SK-N-SH (cell line): ENCODE data around the gene MEGF8. TPM values are rescaled to one million over a fixed set of nuclear protein-coding genes. Genes with fewer than 3 reads are reported as not detected.
A peak's percentile ranks its signal among the peaks of the same experiment; 100 is the strongest.

Experiments
- CTCF ChIA-PET: fragments of 300-600, 350-600 bp; formaldehyde crosslinking; extraction: SDS; loops from one replicate; lab custom pipeline; 2021; lab: Yijun Ruan, JAX
- POLR2A ChIA-PET: fragments of 350-600 bp; sonication (Branson Sonifier 250); formaldehyde crosslinking; extraction: SDS; loops from one replicate; lab custom pipeline; 2020; ENCODE audit warnings: antibody characterized with exemption, inconsistent platforms; lab: Yijun Ruan, JAX
- DNase-seq: peaks from one replicate; pipeline ENCODE4 v3.0.0; 2012
- H2AFZ ChIP-seq: fragments of 200-600 bp; sonication (generic); 2 replicates; pipeline ENCODE4 v1.8.1; 2016; ENCODE audit warnings: antibody characterized with exemption, mild to moderate bottlenecking, low read depth
- H3F3A ChIP-seq: fragments of 200-600 bp; sonication (generic); replicated peaks from 2 replicates; pipeline ENCODE3; 2016; ENCODE audit warnings: antibody characterized with exemption, mild to moderate bottlenecking; ENCODE audit not compliant: insufficient read depth
- H3K27ac ChIP-seq, 2 experiments: fragments of 200-500 bp in 1 of 2; fragments of 200-600 bp in 1 of 2; sonication (Bioruptor generic) in 1 of 2; sonication (generic), shearing (Covaris generic) in 1 of 2; 2 replicates each; pipeline versions ENCODE4 v1.5.1 to v1.6.1; 2014 to 2016; ENCODE audit warnings: low read depth in 2 of 2, inconsistent platforms in 1 of 2, low read length in 1 of 2, mild to moderate bottlenecking in 1 of 2, mixed read lengths in 1 of 2
- H3K27me3 ChIP-seq: fragments of 200-600 bp; sonication (generic), shearing (Covaris generic); 2 replicates; pipeline ENCODE4 v1.6.1; 2016; ENCODE audit warnings: mixed run types; ENCODE audit not compliant: insufficient read depth
- H3K36me3 ChIP-seq, 2 experiments: fragments of 200-500 bp in 1 of 2; fragments of 200-600 bp in 1 of 2; sonication (Bioruptor generic) in 1 of 2; sonication (generic) in 1 of 2; replicated peaks in 1 of 2; 2 replicates each; pipeline versions ENCODE3 to v1.5.1; 2014 to 2016; ENCODE audit warnings: low read length in 1 of 2, mild to moderate bottlenecking in 1 of 2; ENCODE audit not compliant: insufficient read depth in 2 of 2, control insufficient read depth in 1 of 2
- H3K4me1 ChIP-seq, 2 experiments: fragments of 200-500 bp in 1 of 2; fragments of 200-600 bp in 1 of 2; sonication (Bioruptor generic) in 1 of 2; sonication (generic), shearing (Covaris generic) in 1 of 2; 2 replicates each; pipeline versions ENCODE4 v1.5.1 to v1.6.1; 2014 to 2016; ENCODE audit warnings: low read depth in 1 of 2, low read length in 1 of 2, mixed run types in 1 of 2; ENCODE audit not compliant: insufficient read depth in 2 of 2, control insufficient read depth in 1 of 2
- H3K4me2 ChIP-seq: fragments of 200-600 bp; sonication (generic), shearing (Covaris generic); 2 replicates; pipeline ENCODE4 v1.6.1; 2017; ENCODE audit warnings: mixed run types
- H3K4me3 ChIP-seq, 2 experiments: fragments of 200-500 bp in 1 of 2; fragments of 200-600 bp in 1 of 2; sonication (Bioruptor generic) in 1 of 2; sonication (generic), shearing (Covaris generic) in 1 of 2; 2 replicates each; pipeline versions ENCODE4 v1.5.1 to v1.8.1; 2014 to 2016; ENCODE audit warnings: low read depth in 2 of 2, inconsistent platforms in 1 of 2, low read length in 1 of 2, mild to moderate bottlenecking in 1 of 2, mixed read lengths in 1 of 2, moderate library complexity in 1 of 2
- H3K79me2 ChIP-seq: fragments of 200-600 bp; sonication (generic); 2 replicates; pipeline ENCODE4 v1.8.1; 2017; ENCODE audit warnings: mild to moderate bottlenecking; ENCODE audit not compliant: insufficient read depth
- H3K9ac ChIP-seq: fragments of 200-600 bp; sonication (generic); 2 replicates; pipeline ENCODE4 v1.6.1; 2017; ENCODE audit warnings: mixed run types
- H3K9me2 ChIP-seq: fragments of 200-600 bp; sonication (generic); 2 replicates; pipeline ENCODE4 v1.6.1; 2017; ENCODE audit warnings: mixed run types
- H3K9me3 ChIP-seq: fragments of 200-600 bp; sonication (generic); 2 replicates; pipeline ENCODE4 v1.6.1; 2017; ENCODE audit warnings: mixed run types, mild to moderate bottlenecking, moderate library complexity
- H4K20me1 ChIP-seq: fragments of 200-600 bp; sonication (generic); 2 replicates; pipeline ENCODE4 v1.6.1; 2017; ENCODE audit warnings: mild to moderate bottlenecking, mixed run types; ENCODE audit not compliant: insufficient read depth
- EZH2phosphoT487 ChIP-seq: fragments of 200-600 bp; sonication (generic); IDR thresholded peaks from 2 replicates; pipeline ENCODE4 v1.6.1; 2017; ENCODE audit warnings: low read depth, mixed run types, mild to moderate bottlenecking, antibody characterized with exemption, moderate library complexity, borderline replicate concordance
- FOSL2 ChIP-seq: IDR thresholded peaks from 2 replicates; pipeline ENCODE4 v1.4.0; 2012; ENCODE audit warnings: low read depth, mild to moderate bottlenecking, moderate library complexity, borderline replicate concordance
- FOXM1 ChIP-seq: IDR thresholded peaks from 2 replicates; pipeline ENCODE4 v1.4.0; 2012; ENCODE audit warnings: low read depth, mild to moderate bottlenecking
- GABPA ChIP-seq: IDR thresholded peaks from 2 replicates; pipeline ENCODE4 v1.4.0; 2012; ENCODE audit warnings: low read depth, mild to moderate bottlenecking
- JUND ChIP-seq: IDR thresholded peaks from 2 replicates; pipeline ENCODE4 v1.4.0; 2012
- MAX ChIP-seq: IDR thresholded peaks from 2 replicates; pipeline ENCODE4 v1.4.0; 2012; ENCODE audit warnings: low read depth
- NFIC ChIP-seq: IDR thresholded peaks from 2 replicates; pipeline ENCODE4 v1.4.0; 2012; ENCODE audit warnings: borderline replicate concordance
- NRF1 ChIP-seq: IDR thresholded peaks from 2 replicates; pipeline ENCODE4 v1.6.1; 2012; ENCODE audit warnings: low read depth, mild to moderate bottlenecking, low read length
- POLR2AphosphoS5 ChIP-seq: IDR thresholded peaks from 2 replicates; pipeline ENCODE4 v1.6.1; 2012; ENCODE audit warnings: low read depth, low read length
- RAD21 ChIP-seq: IDR thresholded peaks from 2 replicates; pipeline ENCODE4 v1.6.1; 2012; ENCODE audit warnings: mild to moderate bottlenecking, low read length
- RCOR1 ChIP-seq: fragments of 150-350 bp; IDR thresholded peaks from 2 replicates; pipeline ENCODE4 v1.6.1; 2017; ENCODE audit warnings: antibody characterized with exemption, low read length
- REST ChIP-seq: IDR thresholded peaks from 2 replicates; pipeline ENCODE4 v1.6.1; 2012; ENCODE audit warnings: mild to moderate bottlenecking, low read depth, low read length, moderate library complexity
- RFX5 ChIP-seq: IDR thresholded peaks from 2 replicates; pipeline ENCODE4 v1.6.1; 2012; ENCODE audit warnings: mild to moderate bottlenecking, improper control_type of control experiment, low read length
- TAF1 ChIP-seq: IDR thresholded peaks from 2 replicates; pipeline ENCODE4 v1.6.1; 2012; ENCODE audit warnings: low read depth, mild to moderate bottlenecking, low read length, moderate library complexity, borderline replicate concordance
- TCF12 ChIP-seq: IDR thresholded peaks from 2 replicates; pipeline ENCODE4 v1.4.0; 2012
- TEAD4 ChIP-seq: IDR thresholded peaks from 2 replicates; pipeline ENCODE4 v1.4.0; 2012; ENCODE audit warnings: mild to moderate bottlenecking, borderline replicate concordance; ENCODE audit not compliant: insufficient read depth
- ZBTB33 ChIP-seq: IDR thresholded peaks from 2 replicates; pipeline ENCODE4 v1.4.0; 2012; ENCODE audit warnings: low read depth, borderline replicate concordance
- WGBS: methylation state at CpG from one replicate; pipeline ENCODE4 v1.1.6; 2017; ENCODE audit warnings: low lambda C conversion rate; 5-methylcytosine and 5-hydroxymethylcytosine counted together
- polyA plus RNA-seq, 3 experiments: library from polyadenylated mRNA; depleted of rRNA; stranded (reverse); fragments of >200 nt; gene quantifications; 2 replicates each; pipeline ENCODE4 v1.2.3, GENCODE V29; 2012

Gene MEGF8
- polyA plus RNA-seq, 1 of the 3 experiments (the other 2 are of a cell fraction), result 19.1 TPM

- Histone ChIP-seq H3K4me1 (peaks cover 58 to 72% of the 10 kb centered on the region in 2 experiments), H4K20me1 (peaks cover 24% of the 10 kb centered on the region)
- WGBS, result 20% methylated on average over 7 of the region's 7 CpGs
Measured at GRCh38 chr19:42281827-42282762, 43.3 kb upstream of the MEGF8 start.

More at GRCh38 chr19:42281827-42282762, 43.3 kb upstream of the MEGF8 start:
- no peak overlapping the region for H2AFZ ChIP-seq
- peaks cover 0 to 4% of the 10 kb centered on the region in 2 experiments for H3K36me3 ChIP-seq
- POLR2A ChIA-PET, result interaction anchor here (0.7 to 1.0 kb wide), 2 partner anchors 27 to 38 kb away, joined by 3 to 5 read pairs; partner anchors contain the start of gene ERF
- peaks cover 64% of the 10 kb centered on the region for H3K79me2 ChIP-seq
- DNase-seq, result no peak
- peak overlapping the region; percentile 65 for H3K9ac ChIP-seq
- peak overlapping the region; percentile 93 to 96 for H3K27ac ChIP-seq
- no peak for TF ChIP-seq REST
- TF ChIP-seq NRF1, result no peak
- peak; percentile 44; the same call in 1 of the 2 replicates for TF ChIP-seq TCF12
- no peak for TF ChIP-seq ZBTB33
- no peak for TF ChIP-seq RFX5
- TF ChIP-seq EZH2phosphoT487, result no peak
- no peak for TF ChIP-seq GABPA
- TF ChIP-seq FOSL2, result peak; percentile 94; the same call in 1 of the 2 replicates
- TF ChIP-seq MAX, result peak; percentile 67
- peak; percentile 50 for TF ChIP-seq NFIC
- peak; percentile 38; the same call in 1 of the 2 replicates for TF ChIP-seq POLR2AphosphoS5
- TF ChIP-seq FOXM1, result no peak
- TF ChIP-seq RAD21, result no peak
- TF ChIP-seq TAF1, result peak; percentile 41; the same call in 1 of the 2 replicates
- TF ChIP-seq TEAD4, result no peak
- TF ChIP-seq RCOR1, result no peak
- TF ChIP-seq JUND, result peak; percentile 88; the same call in 1 of the 2 replicates
- no peaks in the 10 kb centered on the region for H3K9me2 ChIP-seq
- H3K27me3 ChIP-seq, result no peaks in the 10 kb centered on the region
- CTCF ChIA-PET, result interaction anchor here (0.9 to 7.1 kb wide), 6 partner anchors 12 to 173 kb away, joined by 3 to 205 read pairs (median 4); partner anchors contain the start of gene GSK3A
- peaks cover 48% of the 10 kb centered on the region for H3F3A ChIP-seq
- peak overlapping the region; percentile 58 to 69 for H3K4me3 ChIP-seq
- H3K9me3 ChIP-seq, result no peaks in the 10 kb centered on the region
- H3K4me2 ChIP-seq, result peak overlapping the region; percentile 97
